B cell (primary cell): ENCODE data around the gene SEMA3E. TPM values are rescaled to one million over a fixed set of nuclear protein-coding genes. Genes with fewer than 3 reads are reported as not detected.

ENCODE experiments used
- ATAC-seq: fragments of 200-7000 bp; cut with Tn5 transposase; one replicate; pipeline ENCODE4 v1.10.0; 2021; ENCODE audit warnings: low read depth, mild to moderate bottlenecking, moderate number of reproducible peaks, moderate library complexity
- CTCF ChIA-PET: fragments of 350-600 bp; sonication (Branson Sonifier 250); formaldehyde crosslinking; loops from one replicate; lab custom pipeline; 2021; ENCODE audit warnings: antibody characterized with exemption, inconsistent platforms; lab: Charles Lee
- POLR2A ChIA-PET: fragments of 350-600 bp; sonication (Branson Sonifier 250); formaldehyde crosslinking; loops from one replicate; lab custom pipeline; 2021; ENCODE audit warnings: antibody characterized with exemption; lab: Charles Lee
- DNase-seq: peaks from one replicate; pipeline ENCODE4 v3.0.0; 2013
- H2AFZ ChIP-seq: 2 replicates; pipeline ENCODE4 v1.6.1; 2012; ENCODE audit warnings: mild to moderate bottlenecking, low read depth, low read length; ENCODE audit not compliant: insufficient read depth, poor library complexity, severe bottlenecking
- H3K27ac ChIP-seq, 2 donors: 1 replicate in 1 of 2; 2 replicates in 1 of 2; pipeline ENCODE4 v1.5.1; 2012 to 2013; ENCODE audit warnings: low read length in 2 of 2, mild to moderate bottlenecking in 2 of 2, moderate library complexity in 1 of 2
- H3K27me3 ChIP-seq, 4 experiments: fragments of 200-600 bp in 1 of 4; sonication (generic) in 1 of 4; replicated peaks in 1 of 4; 1 replicate in 2 of 4; 2 replicates in 2 of 4; pipeline versions ENCODE4 v1.6.1 to v1.7.0; 2013 to 2016; ENCODE audit warnings: low read length in 3 of 4, mild to moderate bottlenecking in 2 of 4, mixed read lengths in 1 of 4, moderate library complexity in 1 of 4; ENCODE audit not compliant: insufficient read depth in 4 of 4, control insufficient read depth in 3 of 4; ENCODE audit errors: control extremely low read depth in 1 of 4
- H3K36me3 ChIP-seq, 2 experiments: replicated peaks in 1 of 2; 1 replicate in 1 of 2; 2 replicates in 1 of 2; pipeline versions ENCODE4 v1.6.1 to v1.7.1; 2013; ENCODE audit warnings: low read length in 1 of 2; ENCODE audit not compliant: insufficient read depth in 2 of 2, control insufficient read depth in 1 of 2; ENCODE audit errors: control extremely low read depth in 1 of 2, extremely low read depth in 1 of 2
- H3K4me1 ChIP-seq, 2 donors: fragments of 200-600 bp in 1 of 2; sonication (generic) in 1 of 2; 1 replicate in 1 of 2; 2 replicates in 1 of 2; pipeline versions ENCODE4 v1.5.1 to v1.6.1; 2013 to 2017; ENCODE audit warnings: low read length in 2 of 2; ENCODE audit not compliant: control insufficient read depth in 2 of 2, insufficient read depth in 2 of 2
- H3K4me2 ChIP-seq: replicated peaks from 2 replicates; pipeline ENCODE3; 2012; ENCODE audit warnings: mild to moderate bottlenecking, low read depth, low read length; ENCODE audit not compliant: poor library complexity, severe bottlenecking
- H3K4me3 ChIP-seq, 5 experiments: fragments of 200-600 bp in 1 of 5; sonication (generic) in 1 of 5; 1 replicate in 3 of 5; 2 replicates in 2 of 5; pipeline versions ENCODE4 v1.5.1 to v1.7.0; 2011 to 2016; ENCODE audit warnings: low read length in 4 of 5, mild to moderate bottlenecking in 4 of 5, low read depth in 2 of 5, control low read depth in 1 of 5, moderate library complexity in 1 of 5; ENCODE audit not compliant: insufficient read depth in 1 of 5; ENCODE audit errors: control extremely low read depth in 1 of 5, extremely low read depth in 1 of 5
- H3K79me2 ChIP-seq: fragments of 200-600 bp; sonication (generic); one replicate; pipeline ENCODE4 v1.6.0; 2016; ENCODE audit warnings: low read length; ENCODE audit not compliant: control insufficient read depth, insufficient read depth
- H3K9ac ChIP-seq: fragments of 200-600 bp; sonication (generic); 2 replicates; pipeline ENCODE4 v1.6.1; 2017; ENCODE audit warnings: mild to moderate bottlenecking, low read length, moderate library complexity
- H3K9me3 ChIP-seq, 3 donors: one replicate each; pipeline versions ENCODE4 v1.6.1 to v1.7.1; 2013; ENCODE audit warnings: low read length in 2 of 3; ENCODE audit not compliant: control insufficient read depth in 2 of 3, insufficient read depth in 1 of 3; ENCODE audit errors: control extremely low read depth in 1 of 3
- H4K20me1 ChIP-seq: 2 replicates; pipeline ENCODE4 v1.6.0; 2012; ENCODE audit warnings: mild to moderate bottlenecking, low read length; ENCODE audit not compliant: insufficient read depth, control insufficient read depth, poor library complexity, severe bottlenecking
- H3K27ac Mint-ChIP-seq: one replicate; pipeline ENCODE4 v1.8.0; 2021; ENCODE audit warnings: mixed read lengths
- H3K27me3 Mint-ChIP-seq: one replicate; pipeline ENCODE4 v1.8.0; 2021; ENCODE audit warnings: mixed read lengths
- H3K4me1 Mint-ChIP-seq: one replicate; pipeline ENCODE4 v1.8.0; 2021; ENCODE audit warnings: mixed read lengths
- H3K4me3 Mint-ChIP-seq: one replicate; pipeline ENCODE4 v1.8.0; 2021; ENCODE audit warnings: mixed read lengths
- H3K9me3 Mint-ChIP-seq: one replicate; pipeline ENCODE4 v1.8.0; 2022; ENCODE audit warnings: mixed read lengths; ENCODE audit not compliant: insufficient read depth
- EZH2 ChIP-seq: IDR thresholded peaks from 2 replicates; pipeline ENCODE4 v1.6.1; 2012; ENCODE audit warnings: borderline replicate concordance, low read depth, mild to moderate bottlenecking, moderate library complexity, low read length; ENCODE audit not compliant: insufficient read depth, poor library complexity, severe bottlenecking
- WGBS: methylation state at CpG from one replicate; pipeline ENCODE4 v1.1.5; 2013; ENCODE audit warnings: missing lambda C conversion rate; ENCODE audit not compliant: insufficient coverage; 5-methylcytosine and 5-hydroxymethylcytosine counted together
- intact Hi-C: fragments of 100-400 bp; cut with micrococcal nuclease; formaldehyde crosslinking; loops from one replicate; pipeline ENCODE4 v1.10.0; 2022
- polyA plus RNA-seq: library from polyadenylated mRNA; depleted of rRNA; stranded (reverse); fragments of >200 nt; gene quantifications from 2 replicates; pipeline ENCODE4 v1.2.3, GENCODE V29; 2012
- total RNA-seq, 2 donors: library from RNA; stranded (reverse); fragments of 120-200 nt in 1 of 2; gene quantifications; 1 replicate in 1 of 2; 2 replicates in 1 of 2; pipeline versions ENCODE4 v1.2.3 to v1.2.4, GENCODE V29; 2013 to 2022
- TF ChIP-seq, protein P1 (sequence below): fragments of 200-600 bp; IDR thresholded peaks from one replicate; pipeline ENCODE4 v1.8.0; 2022; ENCODE audit warnings: antibody characterized with exemption, mild to moderate bottlenecking

The SEMA3E gene
- total and polyA plus RNA-seq, 2 donors (not counting 1 experiment from before 2014, with no cell fraction given): not detected

DNA sequence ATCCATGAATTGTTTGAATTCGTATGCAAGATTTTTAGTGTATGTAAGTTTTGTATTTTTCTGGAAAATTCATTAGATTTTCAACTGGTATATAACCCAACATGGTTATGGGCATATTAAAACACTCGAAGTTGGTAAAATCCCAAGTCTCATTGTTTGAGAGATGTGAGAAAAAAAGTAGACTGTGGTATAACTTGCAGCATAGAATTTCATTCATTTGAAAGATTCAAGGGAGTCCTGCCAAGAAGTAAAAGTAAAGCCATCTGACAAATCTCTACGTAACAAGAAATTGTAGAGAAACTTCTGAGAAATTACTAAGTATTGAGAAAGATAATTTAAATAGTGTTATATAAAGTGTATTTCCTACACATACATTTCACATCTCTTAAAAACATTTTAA, 40.2 kb downstream of the SEMA3E start:
- H3K4me3 ChIP-seq: no peak overlapping the region
- no peaks in the 10 kb centered on the region for H3K36me3 ChIP-seq
- H3K9me3 ChIP-seq: no peaks in the 10 kb centered on the region
- no peak overlapping the region for H3K27ac ChIP-seq
- ATAC-seq: no peak
- no peaks in the 10 kb centered on the region for H3K4me1 ChIP-seq
- ChIA-PET POLR2A (no interaction called here), CTCF (no interaction called here)
- no peak overlapping the region for H3K9ac ChIP-seq
- Mint-ChIP-seq H3K27me3 (no peaks in the 10 kb centered on the region), H3K9me3 (no peaks in the 10 kb centered on the region), H3K27ac (no peak overlapping the region), H3K4me3 (no peak overlapping the region), H3K4me1 (no peaks in the 10 kb centered on the region)
- WGBS: no CpG with 5 or more reads among the region's 3 CpGs
- H2AFZ ChIP-seq: no peak overlapping the region
- H3K27me3 ChIP-seq: no peaks in the 10 kb centered on the region
- no peaks in the 10 kb centered on the region for H4K20me1 ChIP-seq
- no peak overlapping the region for H3K4me2 ChIP-seq
- TF ChIP-seq EZH2: no peak
- TF ChIP-seq, protein P1, sequence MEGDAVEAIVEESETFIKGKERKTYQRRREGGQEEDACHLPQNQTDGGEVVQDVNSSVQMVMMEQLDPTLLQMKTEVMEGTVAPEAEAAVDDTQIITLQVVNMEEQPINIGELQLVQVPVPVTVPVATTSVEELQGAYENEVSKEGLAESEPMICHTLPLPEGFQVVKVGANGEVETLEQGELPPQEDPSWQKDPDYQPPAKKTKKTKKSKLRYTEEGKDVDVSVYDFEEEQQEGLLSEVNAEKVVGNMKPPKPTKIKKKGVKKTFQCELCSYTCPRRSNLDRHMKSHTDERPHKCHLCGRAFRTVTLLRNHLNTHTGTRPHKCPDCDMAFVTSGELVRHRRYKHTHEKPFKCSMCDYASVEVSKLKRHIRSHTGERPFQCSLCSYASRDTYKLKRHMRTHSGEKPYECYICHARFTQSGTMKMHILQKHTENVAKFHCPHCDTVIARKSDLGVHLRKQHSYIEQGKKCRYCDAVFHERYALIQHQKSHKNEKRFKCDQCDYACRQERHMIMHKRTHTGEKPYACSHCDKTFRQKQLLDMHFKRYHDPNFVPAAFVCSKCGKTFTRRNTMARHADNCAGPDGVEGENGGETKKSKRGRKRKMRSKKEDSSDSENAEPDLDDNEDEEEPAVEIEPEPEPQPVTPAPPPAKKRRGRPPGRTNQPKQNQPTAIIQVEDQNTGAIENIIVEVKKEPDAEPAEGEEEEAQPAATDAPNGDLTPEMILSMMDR: no peak
- no peak for DNase-seq
- no peaks in the 10 kb centered on the region for H3K79me2 ChIP-seq
- intact Hi-C loops: no loop called here

DNA sequence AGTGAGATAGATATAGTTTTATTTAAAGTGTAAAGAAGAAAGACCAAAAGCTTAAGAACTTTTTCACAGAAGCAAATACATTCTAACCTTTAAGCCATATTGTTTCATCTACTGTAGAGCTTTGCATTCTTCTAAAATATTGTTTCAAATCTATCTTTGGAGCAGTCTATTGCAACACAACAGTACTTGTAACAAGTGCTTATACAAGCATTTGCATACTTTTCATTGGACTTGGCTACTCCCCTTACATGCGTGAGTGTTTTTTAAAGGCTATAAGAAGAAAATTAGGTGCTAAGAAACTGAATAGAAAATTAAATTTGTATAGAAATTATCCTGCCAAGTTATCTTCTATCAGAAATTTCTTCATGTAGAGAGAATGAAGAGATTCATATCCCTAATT, 45.3 kb downstream of the SEMA3E start:
- ATAC-seq: no peak
- no peaks in the 10 kb centered on the region for H3K79me2 ChIP-seq
- Mint-ChIP-seq H3K27ac (no peak overlapping the region), H3K4me1 (no peaks in the 10 kb centered on the region), H3K4me3 (no peak overlapping the region), H3K27me3 (no peaks in the 10 kb centered on the region), H3K9me3 (no peaks in the 10 kb centered on the region)
- no peaks in the 10 kb centered on the region for H3K36me3 ChIP-seq
- no peak overlapping the region for H3K27ac ChIP-seq
- no peak for DNase-seq
- POLR2A ChIA-PET: no interaction called here
- no peak overlapping the region for H2AFZ ChIP-seq
- TF ChIP-seq, protein P1: no peak
- no peak for TF ChIP-seq EZH2
- no peaks in the 10 kb centered on the region for H3K9me3 ChIP-seq
- CTCF ChIA-PET: no interaction called here
- no peak overlapping the region for H3K4me2 ChIP-seq
- H3K4me3 ChIP-seq: no peak overlapping the region
- no peak overlapping the region for H3K9ac ChIP-seq
- no peaks in the 10 kb centered on the region for H4K20me1 ChIP-seq
- WGBS: no CpG with 5 or more reads among the region's 1 CpG
- no peaks in the 10 kb centered on the region for H3K27me3 ChIP-seq
- no peaks in the 10 kb centered on the region for H3K4me1 ChIP-seq
- intact Hi-C loops: no loop called here
